ENCODE data around the gene FAM187B.

DNA sequence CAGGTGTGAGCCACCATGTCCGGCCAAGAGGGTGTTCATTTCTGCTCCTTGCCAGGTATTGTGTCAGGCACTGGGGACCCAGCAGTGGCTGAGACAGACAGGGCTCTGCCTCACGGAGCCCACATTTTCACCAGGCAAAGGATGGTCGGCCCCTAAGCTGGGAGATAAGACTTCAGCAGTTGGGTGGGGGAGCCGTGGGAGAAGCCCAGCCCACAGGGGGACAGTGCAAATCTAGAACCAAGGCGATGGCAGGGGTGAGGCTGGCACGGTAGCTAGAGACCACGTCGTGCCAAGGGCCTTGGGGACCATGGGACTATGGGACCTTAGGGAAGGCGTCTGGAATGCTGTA, 28.5 kb upstream of the FAM187B start:
- TF ChIP-seq, protein P1, sequence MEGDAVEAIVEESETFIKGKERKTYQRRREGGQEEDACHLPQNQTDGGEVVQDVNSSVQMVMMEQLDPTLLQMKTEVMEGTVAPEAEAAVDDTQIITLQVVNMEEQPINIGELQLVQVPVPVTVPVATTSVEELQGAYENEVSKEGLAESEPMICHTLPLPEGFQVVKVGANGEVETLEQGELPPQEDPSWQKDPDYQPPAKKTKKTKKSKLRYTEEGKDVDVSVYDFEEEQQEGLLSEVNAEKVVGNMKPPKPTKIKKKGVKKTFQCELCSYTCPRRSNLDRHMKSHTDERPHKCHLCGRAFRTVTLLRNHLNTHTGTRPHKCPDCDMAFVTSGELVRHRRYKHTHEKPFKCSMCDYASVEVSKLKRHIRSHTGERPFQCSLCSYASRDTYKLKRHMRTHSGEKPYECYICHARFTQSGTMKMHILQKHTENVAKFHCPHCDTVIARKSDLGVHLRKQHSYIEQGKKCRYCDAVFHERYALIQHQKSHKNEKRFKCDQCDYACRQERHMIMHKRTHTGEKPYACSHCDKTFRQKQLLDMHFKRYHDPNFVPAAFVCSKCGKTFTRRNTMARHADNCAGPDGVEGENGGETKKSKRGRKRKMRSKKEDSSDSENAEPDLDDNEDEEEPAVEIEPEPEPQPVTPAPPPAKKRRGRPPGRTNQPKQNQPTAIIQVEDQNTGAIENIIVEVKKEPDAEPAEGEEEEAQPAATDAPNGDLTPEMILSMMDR (IDR thresholded peaks at IDR 0.05; ENCODE audit: control extremely low read depth in 1 of 3, insufficient read depth in 1 of 3, low read depth in 1 of 3, low read length in 3 of 3), result no peak
- TF ChIP-seq SP1 (IDR thresholded peaks at IDR 0.05; ENCODE audit: low read depth, low read length), result no peak
- TF ChIP-seq, protein P2, sequence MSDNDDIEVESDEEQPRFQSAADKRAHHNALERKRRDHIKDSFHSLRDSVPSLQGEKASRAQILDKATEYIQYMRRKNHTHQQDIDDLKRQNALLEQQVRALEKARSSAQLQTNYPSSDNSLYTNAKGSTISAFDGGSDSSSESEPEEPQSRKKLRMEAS (IDR thresholded peaks at IDR 0.05), result no peak
- no peak for TF ChIP-seq KDM1A (IDR thresholded peaks at IDR 0.05; ENCODE audit: borderline replicate concordance, low read length)
- TF ChIP-seq, protein P3, sequence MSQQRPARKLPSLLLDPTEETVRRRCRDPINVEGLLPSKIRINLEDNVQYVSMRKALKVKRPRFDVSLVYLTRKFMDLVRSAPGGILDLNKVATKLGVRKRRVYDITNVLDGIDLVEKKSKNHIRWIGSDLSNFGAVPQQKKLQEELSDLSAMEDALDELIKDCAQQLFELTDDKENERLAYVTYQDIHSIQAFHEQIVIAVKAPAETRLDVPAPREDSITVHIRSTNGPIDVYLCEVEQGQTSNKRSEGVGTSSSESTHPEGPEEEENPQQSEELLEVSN (IDR thresholded peaks at IDR 0.05), result no peak
- no peak for TF ChIP-seq TCF12 (IDR thresholded peaks at IDR 0.05; ENCODE audit: low read depth, low read length)
- TF ChIP-seq EZH2 (IDR thresholded peaks at IDR 0.05; ENCODE audit: low read depth, low read length, severe bottlenecking), result no peak
